Stomach (tissue), 4 donors: Measurements from ENCODE around the gene CST2.

Experiments used
- CTCF ChIP-seq, 7 experiments: fragments of 450-650 bp in 4 of 7; fragments of 200-600 bp in 3 of 7; sonication (generic) in 3 of 7; IDR thresholded peaks; one replicate each; pipeline ENCODE4 v1.5.1; 2016 to 2019; ENCODE audit warnings: antibody characterized with exemption in 7 of 7, control low read depth in 2 of 7, mild to moderate bottlenecking in 1 of 7
- POLR2A ChIP-seq, 4 donors: fragments of 450-650 bp; IDR thresholded peaks; one replicate each; pipeline ENCODE4 v1.6.1; 2016; ENCODE audit warnings: antibody characterized with exemption in 4 of 4, control low read depth in 2 of 4, mild to moderate bottlenecking in 1 of 4, moderate library complexity in 1 of 4

GRCh38 chr20:23774081-23774480, 52.4 kb downstream of the CST2 start:
- no peak for TF ChIP-seq POLR2A (IDR thresholded peaks at IDR 0.05)
- TF ChIP-seq CTCF (IDR thresholded peaks at IDR 0.05), result no peak
